ENCODE data around the gene RAPGEFL1. TPM values are rescaled to one million over a fixed set of nuclear protein-coding genes. Genes with fewer than 3 reads are reported as not detected.

RAPGEFL1 gene
- total RNA-seq, 4 donors from 2014 or later = 1.8 to 5.8 (median 5.2) TPM

DNA sequence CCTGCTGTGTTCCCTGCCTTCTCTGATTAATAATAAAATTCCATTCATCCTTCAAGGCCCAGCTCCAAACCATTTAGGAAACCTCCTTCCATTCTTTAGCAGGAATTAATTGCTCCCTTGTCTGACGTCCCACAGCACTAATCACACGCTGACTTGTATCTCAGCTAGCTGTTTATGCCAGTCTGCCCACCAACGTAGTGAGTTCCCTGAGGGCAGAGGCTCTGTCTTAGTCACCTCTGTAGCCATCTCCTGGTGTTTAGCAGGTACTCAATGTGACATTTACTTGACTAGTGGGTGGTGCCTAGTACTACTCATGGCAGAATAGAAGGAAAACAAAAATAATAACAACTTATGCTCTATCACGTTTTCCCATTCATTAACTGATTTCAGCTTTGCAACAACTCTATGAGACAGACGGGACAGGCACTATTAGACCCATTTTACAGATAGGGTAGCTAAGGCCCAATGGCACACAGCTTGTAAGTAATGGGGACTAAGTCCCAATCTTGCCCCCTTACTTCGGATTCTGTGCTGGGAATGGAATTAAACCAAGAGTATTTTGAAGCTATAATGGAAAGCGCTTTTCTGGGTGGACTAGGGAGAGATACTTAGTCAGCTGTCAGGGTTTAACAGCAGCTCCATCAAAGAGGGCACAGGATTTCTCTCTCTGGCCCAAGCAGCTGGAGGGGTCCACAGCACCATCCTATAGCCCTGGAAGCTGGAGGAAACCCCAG, 40.9 kb downstream of the RAPGEFL1 start:
- no peak for ATAC-seq
- TF ChIP-seq, protein P1, sequence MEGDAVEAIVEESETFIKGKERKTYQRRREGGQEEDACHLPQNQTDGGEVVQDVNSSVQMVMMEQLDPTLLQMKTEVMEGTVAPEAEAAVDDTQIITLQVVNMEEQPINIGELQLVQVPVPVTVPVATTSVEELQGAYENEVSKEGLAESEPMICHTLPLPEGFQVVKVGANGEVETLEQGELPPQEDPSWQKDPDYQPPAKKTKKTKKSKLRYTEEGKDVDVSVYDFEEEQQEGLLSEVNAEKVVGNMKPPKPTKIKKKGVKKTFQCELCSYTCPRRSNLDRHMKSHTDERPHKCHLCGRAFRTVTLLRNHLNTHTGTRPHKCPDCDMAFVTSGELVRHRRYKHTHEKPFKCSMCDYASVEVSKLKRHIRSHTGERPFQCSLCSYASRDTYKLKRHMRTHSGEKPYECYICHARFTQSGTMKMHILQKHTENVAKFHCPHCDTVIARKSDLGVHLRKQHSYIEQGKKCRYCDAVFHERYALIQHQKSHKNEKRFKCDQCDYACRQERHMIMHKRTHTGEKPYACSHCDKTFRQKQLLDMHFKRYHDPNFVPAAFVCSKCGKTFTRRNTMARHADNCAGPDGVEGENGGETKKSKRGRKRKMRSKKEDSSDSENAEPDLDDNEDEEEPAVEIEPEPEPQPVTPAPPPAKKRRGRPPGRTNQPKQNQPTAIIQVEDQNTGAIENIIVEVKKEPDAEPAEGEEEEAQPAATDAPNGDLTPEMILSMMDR (IDR thresholded peaks at IDR 0.05 in 4 of 5, conservative IDR thresholded peaks at IDR 0.05 in 1 of 5) = no peak
- TF ChIP-seq POLR2A (IDR thresholded peaks at IDR 0.05) = no peak
- in situ Hi-C loops (cut with MboI; ENCODE audit: low sequenced_read_pairs in 4 of 4) = loop anchor here in 1 of 4 donors (25.0 kb wide), 1 partner anchor 144 kb away; the partner anchor contains the start of gene GJD3
- peaks cover 0 to 12% of the 10 kb centered on the region in 2 donors for H3K4me1 ChIP-seq
- no peaks in the 10 kb centered on the region for H3K36me3 ChIP-seq
- H3K27ac ChIP-seq = peak overlapping the region in 1 of 4 donors; percentile 94
- no peaks in the 10 kb centered on the region for H3K9me3 ChIP-seq
- no peaks in the 10 kb centered on the region for H3K27me3 ChIP-seq
- peak overlapping the region in 3 of 4 donors; percentile 81 to 94 (median 90) for H3K4me3 ChIP-seq
- intact Hi-C loops (cut with DNase I; ENCODE audit: low total_unique reads) = loop anchor here (5.0 kb wide), 1 partner anchor 69 kb away; the partner anchor contains the start of gene CDC6
- no peak for DNase-seq

GRCh38 chr17:40218740-40219593, 41.7 kb downstream of the RAPGEFL1 start, which contains the start of gene WIPF2:
Gene WIPF2 (plus strand): TSS chr17:40219304. CDS start chr17:40256460, 37,156 bp downstream.
- H3K27ac ChIP-seq = peak within 1 kb of the TSS; percentile 85 to 98 (median 95)
- H3K4me1 ChIP-seq = peaks cover 0 to 12% of the 10 kb centered on the region in 2 donors
- no peaks in the 10 kb centered on the region for H3K36me3 ChIP-seq
- DNase-seq (peak; percentile 94 to 95), ATAC-seq (peak; percentile 99)
- in situ Hi-C loops (cut with MboI; ENCODE audit: low sequenced_read_pairs in 4 of 4) = loop anchor here in 1 of 4 donors (25.0 kb wide), 1 partner anchor 143 kb away; the partner anchor contains the start of gene GJD3
- intact Hi-C loops (cut with DNase I; ENCODE audit: low total_unique reads) = loop anchor here (5.0 kb wide), 1 partner anchor 68 kb away; the partner anchor contains the start of gene CDC6
- no peaks in the 10 kb centered on the region for H3K27me3 ChIP-seq
- TF ChIP-seq POLR2A (IDR thresholded peaks at IDR 0.05) = peak; percentile 72 to 74
- TF ChIP-seq, protein P1 (IDR thresholded peaks at IDR 0.05 in 4 of 5, conservative IDR thresholded peaks at IDR 0.05 in 1 of 5) = peak; percentile 50 to 90 (median 87)
- H3K4me3 ChIP-seq = peak within 1 kb of the TSS; percentile 75 to 94 (median 86)
- no peaks in the 10 kb centered on the region for H3K9me3 ChIP-seq

GRCh38 chr17:40219594-40220338, 42.5 kb downstream of the RAPGEFL1 start:
- TF ChIP-seq POLR2A (IDR thresholded peaks at IDR 0.05) = no peak
- TF ChIP-seq, protein P1 (IDR thresholded peaks at IDR 0.05 in 4 of 5, conservative IDR thresholded peaks at IDR 0.05 in 1 of 5) = no peak
- ATAC-seq (peak; percentile 18 to 21), DNase-seq (no peak)
- intact Hi-C loops (cut with DNase I; ENCODE audit: low total_unique reads) (loop anchor here (5.0 kb wide), 1 partner anchor 68 kb away; the partner anchor contains the start of gene CDC6), in situ Hi-C loops (cut with MboI; ENCODE audit: low sequenced_read_pairs in 4 of 4) (loop anchor here in 1 of 4 donors (25.0 kb wide), 1 partner anchor 143 kb away; the partner anchor contains the start of gene GJD3)
- Histone ChIP-seq H3K27ac (peak overlapping the region; percentile 85 to 98 (median 95)), H3K27me3 (no peaks in the 10 kb centered on the region), H3K9me3 (no peaks in the 10 kb centered on the region), H3K36me3 (no peaks in the 10 kb centered on the region), H3K4me1 (peaks cover under 1 to 12% of the 10 kb centered on the region in 2 donors), H3K4me3 (peak overlapping the region; percentile 75 to 94 (median 86))

Measured in gastrocnemius medialis (tissue), 4 donors.